Transverse colon (tissue), 4 donors: ENCODE results near the gene STAM. TPM values are rescaled to one million over a fixed set of nuclear protein-coding genes. Genes with fewer than 3 reads are reported as not detected.

Source experiments
- DNase-seq: peaks from one replicate; pipeline ENCODE4 v3.0.0-alpha.2; 2019
- H3K27ac ChIP-seq, 4 donors: fragments of 200-600 bp; sonication (generic); 2 replicates each; pipeline ENCODE4 v1.5.1; 2016 to 2018; ENCODE audit warnings: inconsistent platforms in 4 of 4
- H3K27me3 ChIP-seq: fragments of 200-600 bp; sonication (generic); 2 replicates; pipeline ENCODE4 v1.5.1; 2017; ENCODE audit warnings: inconsistent platforms
- H3K36me3 ChIP-seq, 4 donors: fragments of 200-600 bp; sonication (generic); 2 replicates each; pipeline ENCODE4 v1.5.1; 2017 to 2019; ENCODE audit warnings: inconsistent platforms in 4 of 4
- H3K4me1 ChIP-seq, 4 donors: fragments of 200-600 bp; sonication (generic); 2 replicates each; pipeline ENCODE4 v1.5.1; 2017 to 2020; ENCODE audit warnings: inconsistent platforms in 4 of 4
- H3K4me3 ChIP-seq, 4 donors: fragments of 200-600 bp; sonication (generic); 1 replicate in 1 of 4; 2 replicates in 3 of 4; pipeline versions ENCODE4 v1.5.1 to v1.6.1; 2017 to 2019; ENCODE audit warnings: inconsistent platforms in 4 of 4
- H3K9me3 ChIP-seq, 2 donors: fragments of 200-600 bp; sonication (generic); 2 replicates each; pipeline ENCODE4 v1.5.1; 2017 to 2019; ENCODE audit warnings: inconsistent platforms in 2 of 2
- CTCF ChIP-seq, 5 experiments: fragments of 200-600 bp in 3 of 5; fragments of 450-650 bp in 2 of 5; sonication (generic) in 3 of 5; IDR thresholded peaks; 1 replicate in 2 of 5; 2 replicates in 3 of 5; pipeline ENCODE4 v1.5.1; 2016 to 2017; ENCODE audit warnings: antibody characterized with exemption in 5 of 5, inconsistent platforms in 3 of 5, mild to moderate bottlenecking in 2 of 5, moderate library complexity in 1 of 5
- EP300 ChIP-seq: sonication (generic); formaldehyde crosslinking; IDR thresholded peaks from one replicate; pipeline ENCODE4 v1.6.1; 2017; ENCODE audit warnings: antibody characterized with exemption, low read depth
- POLR2A ChIP-seq: fragments of 450-650 bp; IDR thresholded peaks from one replicate; pipeline ENCODE4 v1.6.1; 2016; ENCODE audit warnings: antibody characterized with exemption, mild to moderate bottlenecking, moderate library complexity
- POLR2AphosphoS5 ChIP-seq, 3 donors: sonication (generic); formaldehyde crosslinking; IDR thresholded peaks; one replicate each; pipeline ENCODE4 v1.6.1; 2016; ENCODE audit warnings: antibody characterized with exemption in 3 of 3
- WGBS, 2 donors: methylation state at CpG; one replicate each; pipeline ENCODE4 v1.1.5; 2018; ENCODE audit warnings: low coverage in 1 of 2; 5-methylcytosine and 5-hydroxymethylcytosine counted together
- in situ Hi-C, 4 donors: fragments of 200-750 bp; cut with MboI; loops; one replicate each; pipeline versions ENCODE4 v1.15.0 to v1.15.1; 2017; ENCODE audit warnings: low sequenced_read_pairs in 3 of 4, low pct_ligation_motif_present in 1 of 4, low pct_unique_long_range_greater_than_20kb in 1 of 4
- intact Hi-C: fragments of 100-400 bp; cut with DNase I; formaldehyde crosslinking; loops from one replicate; pipeline ENCODE4 v1.15.1; 2023; ENCODE audit warnings: low total_unique reads
- total RNA-seq, 4 donors: library from RNA; depleted of rRNA; stranded (reverse); fragments of >200 nt; gene quantifications; one replicate each; pipeline ENCODE4 v1.1.0, GENCODE V29; 2016

STAM gene
- total RNA-seq, 4 donors from 2014 or later: 1.9 to 18.4 (median 9.3) TPM

GRCh38 chr10:17709492-17709891 lies 65.5 kb downstream of the STAM start:
- WGBS, 2 donors: 86 to 100% methylated on average over 1 to 5 of the region's 5 CpGs
- Histone ChIP-seq H3K36me3 (peaks cover 0 to 35% (median 7%) of the 10 kb centered on the region in 4 donors), H3K4me1 (no peaks in the 10 kb centered on the region), H3K27me3 (no peaks in the 10 kb centered on the region), H3K9me3 (no peaks in the 10 kb centered on the region), H3K4me3 (no peak overlapping the region), H3K27ac (no peak overlapping the region)
- no peak for DNase-seq
- TF ChIP-seq POLR2A: no peak
- no peak for TF ChIP-seq CTCF (IDR thresholded peaks at IDR 0.05)
- TF ChIP-seq POLR2AphosphoS5 (IDR thresholded peaks at IDR 0.05): no peak
- in situ Hi-C loops: no loop called here
- intact Hi-C loops: no loop called here

- no peaks in the 10 kb centered on the region for H3K9me3 ChIP-seq
- no peak overlapping the region for H3K27ac ChIP-seq
- 83 to 89% methylated on average over 4 of the region's 4 CpGs for whole genome bisulfite sequencing, 2 donors
- intact Hi-C loops: no loop called here
- H3K4me1 ChIP-seq: no peaks in the 10 kb centered on the region
- peaks cover 0 to 38% (median 8%) of the 10 kb centered on the region in 4 donors for H3K36me3 ChIP-seq
- DNase-seq: no peak
- H3K27me3 ChIP-seq: no peaks in the 10 kb centered on the region
- TF ChIP-seq CTCF (IDR thresholded peaks at IDR 0.05) (no peak), EP300 (no peak), POLR2AphosphoS5 (IDR thresholded peaks at IDR 0.05) (no peak), POLR2A (no peak)
- H3K4me3 ChIP-seq: no peak overlapping the region
- in situ Hi-C loops: no loop called here
These were observed 66.2 kb downstream of the STAM start for GRCh38 chr10:17710181-17710580.

- Histone ChIP-seq H3K36me3 (peaks cover 0 to 33% (median 7%) of the 10 kb centered on the region in 4 donors), H3K27ac (no peak overlapping the region), H3K9me3 (no peaks in the 10 kb centered on the region), H3K4me1 (no peaks in the 10 kb centered on the region), H3K27me3 (no peaks in the 10 kb centered on the region), H3K4me3 (no peak overlapping the region)
- intact Hi-C loops (no loop called here), in situ Hi-C loops (no loop called here)
- no peak for TF ChIP-seq CTCF (IDR thresholded peaks at IDR 0.05)
- TF ChIP-seq POLR2AphosphoS5 (IDR thresholded peaks at IDR 0.05): no peak
- TF ChIP-seq EP300: no peak
- no peak for TF ChIP-seq POLR2A
- no peak for DNase-seq
- 96 to 98% methylated on average over 5 of the region's 5 CpGs for WGBS, 2 donors
These were observed 68.1 kb downstream of the STAM start for GRCh38 chr10:17712053-17712452.

- DNase-seq: no peak
- no peaks in the 10 kb centered on the region for H3K4me1 ChIP-seq
- intact Hi-C loops (no loop called here), in situ Hi-C loops (no loop called here)
- TF ChIP-seq POLR2A (no peak), CTCF (IDR thresholded peaks at IDR 0.05) (no peak), POLR2AphosphoS5 (IDR thresholded peaks at IDR 0.05) (no peak), EP300 (no peak)
- H3K27me3 ChIP-seq: no peaks in the 10 kb centered on the region
- no peaks in the 10 kb centered on the region for H3K9me3 ChIP-seq
- 91 to 95% methylated on average over 11 to 18 of the region's 18 CpGs for WGBS, 2 donors
- no peak overlapping the region for H3K4me3 ChIP-seq
- no peak overlapping the region for H3K27ac ChIP-seq
- H3K36me3 ChIP-seq: peaks cover 0 to 36% (median 8%) of the 10 kb centered on the region in 4 donors
These were observed 68.9 kb downstream of the STAM start for GRCh38 chr10:17712717-17713471.
